Lung (tissue), 12 donors: ENCODE results near the gene NAB2. TPM values are rescaled to one million over a fixed set of nuclear protein-coding genes. Genes with fewer than 3 reads are reported as not detected.

ENCODE experiments used
- ATAC-seq: fragments of 200-7000 bp; cut with Tn5 transposase; one replicate; pipeline ENCODE4 v1.9.1; 2020; ENCODE audit warnings: moderate number of reproducible peaks; ENCODE audit not compliant: insufficient read depth, low FRiP score
- DNase-seq, 3 donors: peaks; one replicate each; pipeline ENCODE4 v3.0.0-alpha.2; 2013 to 2017
- H3K27ac ChIP-seq, 2 donors: one replicate each; pipeline ENCODE4 v1.5.1; 2013; ENCODE audit warnings: mild to moderate bottlenecking in 2 of 2, moderate library complexity in 2 of 2, control low read depth in 1 of 2, inconsistent platforms in 1 of 2, low read depth in 1 of 2, low read length in 1 of 2
- H3K27me3 ChIP-seq, 3 donors: one replicate each; pipeline ENCODE4 v1.5.1; 2013; ENCODE audit warnings: low read length in 2 of 3; ENCODE audit not compliant: control insufficient read depth in 3 of 3, insufficient read depth in 3 of 3
- H3K36me3 ChIP-seq, 4 donors: one replicate each; pipeline ENCODE4 v1.5.1; 2013; ENCODE audit warnings: low read length in 4 of 4, mild to moderate bottlenecking in 1 of 4, moderate library complexity in 1 of 4; ENCODE audit not compliant: control insufficient read depth in 4 of 4, insufficient read depth in 4 of 4
- H3K4me1 ChIP-seq, 5 donors: one replicate each; pipeline ENCODE4 v1.5.1; 2013; ENCODE audit warnings: low read length in 5 of 5, mild to moderate bottlenecking in 2 of 5, moderate library complexity in 1 of 5; ENCODE audit not compliant: control insufficient read depth in 5 of 5, insufficient read depth in 5 of 5
- H3K4me3 ChIP-seq: one replicate; pipeline ENCODE4 v1.5.1; 2013; ENCODE audit warnings: mild to moderate bottlenecking, control low read depth, moderate library complexity
- H3K9ac ChIP-seq, 2 donors: one replicate each; pipeline ENCODE4 v1.5.1; 2013; ENCODE audit warnings: low read length in 2 of 2, control low read depth in 1 of 2; ENCODE audit not compliant: insufficient read depth in 1 of 2
- H3K9me3 ChIP-seq, 4 donors: one replicate each; pipeline ENCODE4 v1.5.1; 2013; ENCODE audit warnings: low read length in 3 of 4, mild to moderate bottlenecking in 1 of 4, moderate library complexity in 1 of 4; ENCODE audit not compliant: control insufficient read depth in 4 of 4, insufficient read depth in 3 of 4
- CTCF ChIP-seq: IDR thresholded peaks from 2 replicates; pipeline ENCODE4 v1.5.1; 2012; ENCODE audit warnings: mild to moderate bottlenecking; ENCODE audit errors: control extremely low read depth, extremely low read depth
- WGBS, 2 donors: extraction: QIAGEN DNeasy Blood & Tissue Kit; methylation state at CpG; one replicate each; pipeline ENCODE4 v1.1.7; 2013; 5-methylcytosine and 5-hydroxymethylcytosine counted together
- polyA plus RNA-seq, 2 donors: library from polyadenylated mRNA; stranded (reverse); fragments of 200-250 nt; gene quantifications; one replicate each; pipeline ENCODE4 v1.2.1, GENCODE V29; 2013
- total RNA-seq, 2 donors: library from RNA; depleted of rRNA in 1 of 2; stranded (reverse); fragments of >200 nt in 1 of 2; gene quantifications; one replicate each; pipeline ENCODE4 v1.2.1, GENCODE V29; 2014 to 2021
- donor health status: control.
- donor health status: control.
- donor health status: Bipolar disorder and iron deficiency.
- donor health status: healthy.
- donor health status: DM: yes; HTN: yes; CAD: no.

NAB2 gene
- total and polyA plus RNA-seq, 4 donors: 16.7 to 51.3 (median 38.9) TPM

DNA sequence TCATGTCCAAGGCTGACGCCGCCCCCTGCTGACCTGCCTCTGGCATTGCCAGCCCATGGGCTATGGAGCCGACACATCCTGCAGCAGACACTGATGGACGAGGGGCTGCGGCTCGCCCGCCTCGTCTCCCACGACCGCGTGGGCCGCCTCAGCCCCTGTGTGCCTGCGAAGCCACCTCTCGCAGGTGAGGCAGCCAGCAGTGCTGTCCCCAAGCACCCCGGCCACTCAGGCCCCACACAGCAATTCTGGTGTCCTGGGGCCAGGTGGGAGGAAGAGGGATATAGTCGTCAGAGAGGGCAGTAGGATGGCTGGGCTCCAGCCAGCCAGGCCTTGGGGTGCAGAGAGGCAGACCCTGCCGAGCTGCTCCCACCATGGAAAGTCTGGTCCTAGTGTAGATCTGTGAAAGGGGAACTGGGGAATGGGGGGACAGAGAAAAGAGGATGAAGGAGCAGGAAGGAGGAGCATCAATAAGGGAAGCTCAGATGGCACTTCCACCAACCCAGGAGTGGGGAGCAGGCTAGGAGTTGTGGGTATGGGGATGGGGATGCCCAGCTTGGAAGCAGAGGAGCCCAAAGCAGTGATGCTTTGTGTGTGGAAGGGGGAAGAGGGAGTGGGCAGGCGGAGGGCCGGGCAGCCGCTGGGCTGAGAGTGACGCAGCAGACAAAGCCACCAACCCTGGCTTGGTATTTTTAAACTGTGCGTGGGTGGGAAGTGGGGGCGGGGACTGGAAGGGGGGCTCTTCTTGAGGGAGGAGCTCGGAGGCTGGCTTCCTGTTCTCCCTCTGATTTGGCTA is 4.7 kb downstream of the NAB2 start:
- Histone ChIP-seq H3K36me3 (peaks cover 11 to 64% (median 45%) of the 10 kb centered on the region in 4 donors), H3K4me3 (no peak overlapping the region), H3K4me1 (peaks cover 0 to 41% (median 18%) of the 10 kb centered on the region in 5 donors), H3K27ac (peak overlapping the region in 1 of 2 donors; percentile 33), H3K9ac (peak overlapping the region in 1 of 2 donors; percentile 58), H3K9me3 (no peaks in the 10 kb centered on the region), H3K27me3 (no peaks in the 10 kb centered on the region)
- no peak for TF ChIP-seq CTCF
- peak; percentile 87 to 89 (median 89) for DNase-seq
- peak; percentile 55 for ATAC-seq
- 45 to 53% methylated on average over 24 of the region's 24 CpGs for WGBS, 2 donors

DNA sequence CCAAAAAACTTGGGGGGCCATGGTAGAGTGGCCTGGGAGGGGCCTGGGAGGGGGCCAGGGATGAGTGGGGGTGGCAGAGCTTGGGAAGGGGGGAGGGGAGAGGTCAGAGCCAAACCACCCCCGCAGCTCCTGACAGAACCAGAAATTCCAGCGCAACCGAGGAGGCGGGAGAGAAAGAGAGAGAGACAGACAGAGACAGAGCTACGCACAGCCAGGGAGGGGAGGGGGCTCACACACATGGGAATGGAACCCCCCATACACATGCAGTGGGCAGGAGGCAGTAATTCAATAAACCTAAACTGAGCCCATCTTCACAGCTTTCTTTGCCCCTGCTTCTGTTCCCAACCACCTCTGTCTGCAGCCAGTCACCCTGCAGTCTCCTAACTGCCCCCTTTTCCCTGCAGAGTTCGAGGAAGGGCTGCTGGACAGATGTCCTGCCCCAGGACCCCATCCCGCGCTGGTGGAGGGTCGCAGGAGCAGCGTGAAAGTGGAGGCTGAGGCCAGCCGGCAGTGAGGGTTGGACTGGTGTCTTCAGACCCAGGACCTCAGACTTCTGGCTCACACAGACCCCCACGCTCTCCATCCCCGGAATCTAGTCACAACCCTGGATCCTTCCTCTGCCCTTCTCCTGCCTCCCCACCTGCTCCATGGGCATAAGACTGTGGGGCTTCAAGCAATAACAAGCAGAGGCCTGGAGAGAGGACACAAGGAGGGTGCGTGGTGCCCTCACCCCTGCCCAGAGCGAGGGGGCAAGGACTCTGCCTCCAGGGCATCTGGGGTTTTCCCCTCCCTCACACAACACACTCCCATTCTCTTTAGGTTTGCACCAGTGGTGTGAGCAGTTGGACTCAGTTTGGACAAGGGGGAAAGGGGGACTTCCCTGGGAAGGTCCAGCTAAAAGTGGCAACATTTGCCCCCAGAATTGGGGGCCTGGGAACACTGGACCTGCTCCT is 5.6 kb downstream of the NAB2 start:
- Histone ChIP-seq H3K9me3 (no peaks in the 10 kb centered on the region), H3K4me1 (peaks cover 0 to 41% (median 18%) of the 10 kb centered on the region in 5 donors), H3K27me3 (no peaks in the 10 kb centered on the region), H3K9ac (peak overlapping the region in 1 of 2 donors; percentile 53), H3K4me3 (no peak overlapping the region), H3K27ac (peak overlapping the region in 1 of 2 donors; percentile 83), H3K36me3 (peaks cover 11 to 69% (median 53%) of the 10 kb centered on the region in 4 donors)
- ATAC-seq (no peak), DNase-seq (no peak)
- 69 to 76% methylated on average over 15 of the region's 15 CpGs for WGBS, 2 donors
- no peak for TF ChIP-seq CTCF

- ATAC-seq (no peak), DNase-seq (no peak)
- H3K27ac ChIP-seq: no peak overlapping the region
- H3K4me3 ChIP-seq: no peak overlapping the region
- H3K36me3 ChIP-seq: peaks cover 11 to 77% (median 58%) of the 10 kb centered on the region in 4 donors
- peaks cover 0 to 40% (median 18%) of the 10 kb centered on the region in 5 donors for H3K4me1 ChIP-seq
- H3K27me3 ChIP-seq: no peaks in the 10 kb centered on the region
- H3K9ac ChIP-seq: no peak overlapping the region
- TF ChIP-seq CTCF: no peak
- WGBS, 2 donors: 81 to 92% methylated on average over 3 of the region's 3 CpGs
- H3K9me3 ChIP-seq: no peaks in the 10 kb centered on the region
These were observed 6.5 kb downstream of the NAB2 start for GRCh38 chr12:57095440-57095839.
